GM19099 (cell line): ENCODE data around the gene ALOX12B.
A peak's percentile ranks its signal among the peaks of the same experiment; 100 is the strongest.

ENCODE experiments used
- POLR2A ChIP-seq: IDR thresholded peaks from 3 replicates; pipeline ENCODE4 v1.6.1; 2011; ENCODE audit warnings: low read depth; ENCODE audit not compliant: insufficient read length; ENCODE audit errors: extremely low read depth

ALOX12B gene

GRCh38 chr17:8066841-8067775 lies 20.4 kb downstream of the ALOX12B start:
- no peak for TF ChIP-seq POLR2A

GRCh38 chr17:8064561-8065019 lies 22.9 kb downstream of the ALOX12B start:
- TF ChIP-seq POLR2A, result no peak

GRCh38 chr17:8063761-8064534 lies 23.6 kb downstream of the ALOX12B start:
- no peak for TF ChIP-seq POLR2A

GRCh38 chr17:8062807-8063483 lies 24.6 kb downstream of the ALOX12B start:
- no peak for TF ChIP-seq POLR2A

DNA sequence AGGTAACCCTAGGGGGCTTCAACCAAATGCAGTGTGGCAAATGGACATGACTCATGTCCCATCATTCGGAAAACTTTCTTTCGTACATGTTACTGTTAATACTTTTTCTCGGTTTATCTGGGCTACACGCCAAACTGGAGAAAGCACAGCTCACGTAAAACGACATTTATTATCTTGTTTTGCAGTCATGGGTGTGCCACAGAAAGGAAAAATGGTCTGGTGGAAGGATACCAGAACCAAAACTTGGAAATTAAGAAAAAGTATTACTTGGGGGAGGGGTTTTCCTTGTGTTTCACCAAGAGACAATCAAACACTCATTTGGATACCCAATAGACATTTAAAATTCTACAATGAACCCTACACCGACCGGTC lies 25.1 kb downstream of the ALOX12B start:
- TF ChIP-seq POLR2A, result no peak

- no peak for TF ChIP-seq POLR2A
Observed at GRCh38 chr17:8060274-8060673, 27.2 kb downstream of the ALOX12B start.

DNA sequence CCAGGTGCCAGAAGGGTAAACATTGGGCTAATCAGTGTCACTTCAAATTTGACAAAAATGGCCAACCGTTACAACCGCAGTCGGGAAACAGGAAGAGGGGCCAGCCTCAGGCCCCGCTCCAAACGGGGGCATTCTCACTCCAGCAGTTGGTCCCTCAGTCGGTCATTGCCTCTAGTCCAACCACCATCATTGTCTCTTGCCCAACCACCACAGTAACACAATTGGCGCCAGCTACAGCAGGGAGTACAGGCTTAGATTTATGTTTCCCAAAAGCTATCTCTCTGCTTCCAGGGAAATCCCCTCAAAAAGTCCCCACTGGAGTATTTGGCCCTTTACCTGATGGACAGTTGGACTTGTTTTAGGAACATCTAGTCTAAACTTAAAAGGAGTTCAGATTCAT lies 28.4 kb downstream of the ALOX12B start:
- no peak for TF ChIP-seq POLR2A

GRCh38 chr17:8057691-8058114 lies 29.8 kb downstream of the ALOX12B start:
- TF ChIP-seq POLR2A, result no peak

DNA sequence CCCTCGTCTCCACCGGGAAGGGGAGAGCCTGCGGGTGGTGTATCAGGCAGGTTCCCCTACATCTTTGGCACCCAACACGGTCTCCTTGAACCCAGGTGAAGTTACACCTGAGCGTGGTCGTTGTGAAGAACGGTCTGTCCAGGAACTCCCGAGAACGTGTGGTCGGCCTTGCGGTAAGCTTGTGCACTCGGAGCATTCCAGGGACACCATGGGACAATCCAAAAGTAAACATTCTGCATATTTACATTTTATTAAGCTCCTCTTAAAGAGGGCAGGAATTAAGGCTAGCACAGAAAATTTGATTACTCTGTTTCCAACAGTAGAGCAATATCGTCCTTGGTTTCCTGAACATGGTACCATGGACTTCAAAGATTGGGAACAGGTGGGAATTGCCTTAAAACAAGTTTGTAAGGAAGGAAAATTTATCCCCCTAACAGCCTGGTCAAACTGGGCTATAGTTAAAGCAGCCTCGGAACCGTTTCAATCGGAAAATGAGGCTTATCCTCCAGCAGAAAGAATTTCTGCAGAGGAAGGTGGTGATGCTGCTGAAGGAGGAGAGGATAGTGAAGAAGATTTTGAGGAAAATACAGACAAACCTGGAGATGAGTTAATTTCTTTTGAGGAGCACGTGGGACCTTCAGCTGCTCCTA lies 30.4 kb downstream of the ALOX12B start:
- no peak for TF ChIP-seq POLR2A

GRCh38 chr17:8056232-8056975 lies 31.1 kb downstream of the ALOX12B start:
- peak; percentile 28 for TF ChIP-seq POLR2A

DNA sequence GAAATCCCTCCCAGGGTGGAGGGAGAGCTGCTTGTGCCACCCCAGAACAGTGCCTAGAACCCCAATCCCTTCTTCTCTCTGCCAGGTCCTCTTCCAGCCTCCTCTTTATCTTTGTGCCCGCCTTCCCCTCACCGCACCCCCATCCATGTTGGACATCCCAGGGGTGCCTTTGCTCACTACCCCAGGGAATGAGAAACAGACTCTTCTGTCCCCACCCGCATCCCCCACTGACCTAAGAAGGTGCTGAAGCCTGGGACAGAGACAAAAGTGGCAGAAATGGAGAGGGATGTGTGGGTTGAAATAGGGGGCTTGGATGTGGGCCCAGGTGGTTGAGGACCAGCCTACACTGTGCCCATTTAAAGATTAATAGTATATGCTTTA lies 31.7 kb downstream of the ALOX12B start:
- TF ChIP-seq POLR2A, result no peak

DNA sequence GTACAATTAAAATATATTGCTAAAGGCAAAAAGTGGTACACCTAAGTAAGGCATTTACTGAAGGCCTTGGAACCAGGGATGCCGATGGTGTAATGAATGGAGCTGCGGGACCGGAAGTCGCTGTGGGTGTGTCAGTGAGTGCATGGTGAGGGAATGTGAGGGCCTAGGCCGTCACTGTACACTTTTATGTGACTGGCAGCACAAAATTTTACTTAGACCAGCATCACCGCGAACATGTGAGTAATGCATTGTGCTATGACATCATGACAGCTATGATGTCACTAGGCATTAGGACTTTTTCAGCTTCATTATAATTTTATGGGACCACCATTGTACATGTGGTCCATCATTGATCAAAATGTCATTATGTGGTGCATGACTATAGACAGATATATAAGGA lies 33.9 kb downstream of the ALOX12B start:
- TF ChIP-seq POLR2A, result no peak

DNA sequence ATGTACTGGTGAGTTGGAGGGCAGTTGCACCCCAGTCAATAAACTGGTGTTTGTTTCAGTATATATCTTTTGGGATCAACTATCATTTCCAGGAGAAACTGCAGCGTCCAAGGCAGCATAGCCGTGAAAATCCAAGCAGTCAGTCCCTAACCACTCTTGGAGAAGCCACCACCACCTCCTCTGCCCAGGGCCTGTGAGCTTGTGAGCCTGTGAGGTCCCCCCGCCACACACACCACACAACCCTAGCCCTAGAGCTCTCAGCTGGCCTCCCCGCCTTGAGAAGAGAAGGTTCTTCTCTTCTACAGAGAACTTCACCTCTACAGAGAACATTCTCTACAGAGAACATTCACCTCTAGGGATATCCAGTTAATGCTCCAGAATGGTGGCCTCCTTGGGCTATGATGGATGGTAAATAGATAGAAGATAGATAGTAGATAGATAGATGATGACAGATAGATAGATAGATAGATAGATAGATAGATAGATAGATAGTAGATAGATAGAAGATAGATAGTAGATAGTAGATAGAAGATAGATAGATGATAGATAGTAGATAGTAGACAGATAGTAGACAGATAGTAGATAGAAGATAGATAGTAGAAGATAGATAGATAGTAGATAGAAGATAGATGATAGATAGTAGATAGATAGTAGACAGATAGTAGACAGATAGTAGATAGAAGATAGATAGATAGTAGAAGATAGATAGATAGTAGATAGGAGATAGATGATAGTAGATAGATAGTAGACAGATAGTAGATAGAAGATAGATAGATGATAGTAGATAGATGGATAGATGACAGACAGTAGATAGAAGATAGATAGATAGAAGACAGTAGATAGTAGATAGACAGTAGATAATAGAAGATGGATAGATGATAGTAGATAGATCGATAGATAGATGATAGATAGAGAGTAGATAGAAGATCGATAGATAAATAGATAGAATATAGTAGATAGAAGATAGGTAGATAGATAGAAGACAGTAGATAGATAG lies 35.0 kb downstream of the ALOX12B start:
- no peak for TF ChIP-seq POLR2A
